ENCODE measurements around the gene TRIM10.
"Not testable (repeated sequence)": the region's sequence is repeated elsewhere in the genome, so short reads cannot be mapped to it uniquely, and the experiment has no call there.

Gene TRIM10

GRCh38 chr6:30152910-30153610 lies 8.0 kb downstream of the TRIM10 start:
- DNase-seq = no peak

GRCh38 chr6:30152016-30152673 lies 8.9 kb downstream of the TRIM10 start:
- peak; percentile 37 for DNase-seq

- no peak for DNase-seq
Measured at GRCh38 chr6:30151580-30151979, 9.4 kb downstream of the TRIM10 start.

GRCh38 chr6:30150671-30151395 lies 10.2 kb downstream of the TRIM10 start:
- DNase-seq = no peak

GRCh38 chr6:30149858-30150550 lies 11.0 kb downstream of the TRIM10 start:
- DNase-seq = no peak

- no peak for DNase-seq
Measured at GRCh38 chr6:30149234-30149633, 11.8 kb downstream of the TRIM10 start.

- no peak for DNase-seq
Measured at GRCh38 chr6:30147096-30147495, 13.9 kb downstream of the TRIM10 start.

- DNase-seq = no peak
Measured at GRCh38 chr6:30145818-30146217, 15.2 kb downstream of the TRIM10 start.

- no peak for DNase-seq
Measured at GRCh38 chr6:30144811-30145210, 16.2 kb downstream of the TRIM10 start.

GRCh38 chr6:30143780-30144179 lies 17.2 kb downstream of the TRIM10 start:
- no peak for DNase-seq

GRCh38 chr6:30142665-30143064 lies 18.3 kb downstream of the TRIM10 start:
- DNase-seq = no peak

- DNase-seq = not testable (repeated sequence)
Measured at GRCh38 chr6:30140240-30140639, 20.8 kb downstream of the TRIM10 start.

GRCh38 chr6:30136570-30137286 lies 24.3 kb downstream of the TRIM10 start:
- DNase-seq = no peak

- DNase-seq = no peak
Measured at GRCh38 chr6:30135757-30136156, 25.3 kb downstream of the TRIM10 start, which contains the start of gene TRIM40. TRIM40 (plus strand) TSS chr6:30136140; CDS start chr6:30137037, 897 bp downstream.

- DNase-seq = no peak
Measured at GRCh38 chr6:30135147-30135546, 25.9 kb downstream of the TRIM10 start.

GRCh38 chr6:30131947-30132497 lies 29.0 kb downstream of the TRIM10 start:
- no peak for DNase-seq

GRCh38 chr6:30130887-30131862 lies 29.8 kb downstream of the TRIM10 start:
- DNase-seq = peak; percentile 30

GRCh38 chr6:30130179-30130679 lies 30.8 kb downstream of the TRIM10 start:
- no peak for DNase-seq

- DNase-seq = no peak
Measured at GRCh38 chr6:30129265-30130178, 31.5 kb downstream of the TRIM10 start.

Data from NCI-H2029 treated with DMSO at 0.1 percent for 48 hours (cell line).